ENCODE results near the gene ATG4A.

Gene ATG4A

DNA sequence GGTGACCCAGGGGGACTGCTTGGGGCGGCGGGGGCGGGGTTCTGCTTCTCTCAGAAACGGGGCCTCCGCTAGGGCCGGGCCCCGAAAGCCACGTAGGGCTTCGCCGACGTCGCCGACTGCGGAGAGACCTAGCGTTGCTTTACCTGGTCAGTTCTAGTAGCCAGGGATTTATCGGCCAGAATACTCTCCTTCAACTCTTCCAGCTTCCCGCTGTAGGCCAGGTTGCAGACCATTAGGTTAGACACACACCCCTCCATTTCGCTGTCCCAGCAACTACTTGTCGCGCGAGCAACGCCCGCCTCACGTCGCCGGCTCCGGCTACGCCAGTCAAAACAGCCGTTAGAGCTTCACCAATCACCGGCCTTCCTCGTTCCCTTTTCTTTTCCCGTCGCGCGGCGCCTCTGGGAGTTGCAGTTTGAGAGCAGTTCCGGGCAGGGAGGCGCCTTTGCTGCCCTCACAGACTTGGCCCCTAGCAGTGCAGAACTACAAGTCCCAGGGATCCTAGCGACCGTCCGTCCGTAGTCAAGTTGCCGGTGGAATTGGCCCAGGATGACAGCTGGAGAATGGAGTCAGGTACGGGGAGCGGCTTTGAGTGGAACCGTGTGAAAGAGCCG is at the start of gene ATG4A, which contains the start of gene PSMD10:
ATG4A (plus strand) TSS at position 515 of the 614 bp plus-strand sequence; CDS start at position 564, 49 bp downstream.
PSMD10 (minus strand) TSS at position 279 of the 614 bp plus-strand sequence; CDS start at position 257, 22 bp downstream.
- H3K4me1 ChIP-seq (ENCODE audit: control insufficient read depth in 1 of 2, insufficient read depth in 2 of 2, low read length in 2 of 2): peaks cover 0 to 3% of the 10 kb centered on the region in 2 donors
- H3K9me3 ChIP-seq (ENCODE audit: control insufficient read depth in 1 of 2, low read length in 2 of 2): no peaks in the 10 kb centered on the region
- H3K27me3 ChIP-seq (ENCODE audit: low read depth, low read length): no peaks in the 10 kb centered on the region
- peak within 1 kb of the TSS; percentile 89 for H3K27ac ChIP-seq (ENCODE audit: low read length)
- peaks cover 4 to 7% of the 10 kb centered on the region in 2 donors for H3K36me3 ChIP-seq (ENCODE audit: control insufficient read depth in 1 of 2, insufficient read depth in 2 of 2, low read length in 2 of 2)
- peak within 1 kb of the TSS; percentile 80 to 86 for H3K4me3 ChIP-seq (ENCODE audit: low read depth in 1 of 2, low read length in 2 of 2)

DNA sequence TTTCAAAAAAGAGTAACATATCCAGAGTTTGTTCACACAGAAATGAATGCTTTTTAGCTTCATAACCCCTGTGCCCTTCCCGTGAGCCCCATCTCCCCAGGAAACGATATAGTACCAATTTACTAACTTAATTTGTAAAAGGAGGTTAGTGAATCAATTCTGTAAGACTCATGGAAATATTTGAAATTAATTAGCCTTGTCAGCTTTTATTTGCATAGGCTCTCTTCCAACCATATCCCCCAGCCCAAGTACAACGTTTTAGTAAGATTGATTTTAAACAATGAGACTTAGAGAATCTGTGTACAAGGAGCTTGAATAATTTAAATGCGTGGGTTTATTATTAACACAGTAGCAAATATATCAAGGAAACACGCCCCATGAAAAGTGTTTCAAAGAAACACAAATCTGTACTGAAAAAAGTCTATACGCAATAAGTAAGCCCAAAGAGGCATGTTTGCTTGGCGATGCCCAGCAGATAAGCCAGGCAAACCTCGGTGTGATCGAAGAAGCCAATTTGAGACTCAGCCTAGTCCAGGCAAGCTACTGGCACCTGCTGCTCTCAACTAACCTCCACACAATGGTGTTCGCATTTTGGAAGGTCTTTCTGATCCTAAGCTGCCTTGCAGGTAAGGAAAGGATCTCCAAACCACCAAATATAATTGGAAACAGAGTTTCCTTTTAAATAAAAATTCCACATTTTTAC is 46.9 kb upstream of the ATG4A start, which contains the start of gene VSIG1:
VSIG1 (plus strand) TSS at position 512 of the 703 bp plus-strand sequence; CDS start at position 578, 66 bp downstream.
- H3K9me3 ChIP-seq (ENCODE audit: control insufficient read depth in 1 of 2, low read length in 2 of 2): no peaks in the 10 kb centered on the region
- no peaks in the 10 kb centered on the region for H3K4me1 ChIP-seq (ENCODE audit: control insufficient read depth in 1 of 2, insufficient read depth in 2 of 2, low read length in 2 of 2)
- no peaks in the 10 kb centered on the region for H3K27me3 ChIP-seq (ENCODE audit: low read depth, low read length)
- H3K4me3 ChIP-seq (ENCODE audit: low read depth in 1 of 2, low read length in 2 of 2): no peak within 1 kb of the TSS
- no peak within 1 kb of the TSS for H3K27ac ChIP-seq (ENCODE audit: low read length)
- H3K36me3 ChIP-seq (ENCODE audit: control insufficient read depth in 1 of 2, insufficient read depth in 2 of 2, low read length in 2 of 2): no peaks in the 10 kb centered on the region

GRCh38 chrX:108049649-108050048 is 41.9 kb upstream of the ATG4A start:
- Histone ChIP-seq H3K4me3 (ENCODE audit: low read depth in 1 of 2, low read length in 2 of 2) (no peak overlapping the region), H3K4me1 (ENCODE audit: control insufficient read depth in 1 of 2, insufficient read depth in 2 of 2, low read length in 2 of 2) (no peaks in the 10 kb centered on the region), H3K27me3 (ENCODE audit: low read depth, low read length) (no peaks in the 10 kb centered on the region), H3K27ac (ENCODE audit: low read length) (no peak overlapping the region), H3K36me3 (ENCODE audit: control insufficient read depth in 1 of 2, insufficient read depth in 2 of 2, low read length in 2 of 2) (no peaks in the 10 kb centered on the region), H3K9me3 (ENCODE audit: control insufficient read depth in 1 of 2, low read length in 2 of 2) (no peaks in the 10 kb centered on the region)

GRCh38 chrX:108053218-108053617 is 38.4 kb upstream of the ATG4A start:
- no peaks in the 10 kb centered on the region for H3K27me3 ChIP-seq (ENCODE audit: low read depth, low read length)
- no peaks in the 10 kb centered on the region for H3K4me1 ChIP-seq (ENCODE audit: control insufficient read depth in 1 of 2, insufficient read depth in 2 of 2, low read length in 2 of 2)
- H3K36me3 ChIP-seq (ENCODE audit: control insufficient read depth in 1 of 2, insufficient read depth in 2 of 2, low read length in 2 of 2): no peaks in the 10 kb centered on the region
- H3K9me3 ChIP-seq (ENCODE audit: control insufficient read depth in 1 of 2, low read length in 2 of 2): no peaks in the 10 kb centered on the region
- no peak overlapping the region for H3K4me3 ChIP-seq (ENCODE audit: low read depth in 1 of 2, low read length in 2 of 2)
- H3K27ac ChIP-seq (ENCODE audit: low read length): no peak overlapping the region

DNA sequence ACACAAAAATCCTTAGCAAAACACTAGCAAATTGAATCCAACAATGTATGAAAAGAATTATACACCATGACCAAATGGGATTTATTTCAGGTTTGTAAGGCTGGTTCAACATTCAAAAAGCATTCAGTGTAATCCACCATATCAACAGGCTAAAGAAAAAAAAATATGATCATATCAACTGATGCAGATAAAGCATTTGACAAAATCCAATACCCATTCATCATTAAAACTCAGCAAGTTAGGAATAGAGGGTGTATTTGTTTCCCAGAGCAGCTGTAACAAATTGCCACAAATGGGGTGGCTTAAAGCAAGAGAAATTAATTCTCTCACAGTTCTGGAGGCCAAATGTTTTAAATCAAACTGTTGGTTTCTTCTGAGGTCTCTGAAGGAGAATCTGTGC is 36.0 kb upstream of the ATG4A start:
- H3K27ac ChIP-seq (ENCODE audit: low read length): no peak overlapping the region
- H3K27me3 ChIP-seq (ENCODE audit: low read depth, low read length): no peaks in the 10 kb centered on the region
- no peaks in the 10 kb centered on the region for H3K9me3 ChIP-seq (ENCODE audit: control insufficient read depth in 1 of 2, low read length in 2 of 2)
- no peak overlapping the region for H3K4me3 ChIP-seq (ENCODE audit: low read depth in 1 of 2, low read length in 2 of 2)
- H3K36me3 ChIP-seq (ENCODE audit: control insufficient read depth in 1 of 2, insufficient read depth in 2 of 2, low read length in 2 of 2): no peaks in the 10 kb centered on the region
- H3K4me1 ChIP-seq (ENCODE audit: control insufficient read depth in 1 of 2, insufficient read depth in 2 of 2, low read length in 2 of 2): no peaks in the 10 kb centered on the region

GRCh38 chrX:108059801-108060200 is 31.8 kb upstream of the ATG4A start:
- no peak overlapping the region for H3K4me3 ChIP-seq (ENCODE audit: low read depth in 1 of 2, low read length in 2 of 2)
- H3K4me1 ChIP-seq (ENCODE audit: control insufficient read depth in 1 of 2, insufficient read depth in 2 of 2, low read length in 2 of 2): no peaks in the 10 kb centered on the region
- H3K27ac ChIP-seq (ENCODE audit: low read length): no peak overlapping the region
- no peaks in the 10 kb centered on the region for H3K9me3 ChIP-seq (ENCODE audit: control insufficient read depth in 1 of 2, low read length in 2 of 2)
- H3K36me3 ChIP-seq (ENCODE audit: control insufficient read depth in 1 of 2, insufficient read depth in 2 of 2, low read length in 2 of 2): no peaks in the 10 kb centered on the region
- H3K27me3 ChIP-seq (ENCODE audit: low read depth, low read length): no peaks in the 10 kb centered on the region

DNA sequence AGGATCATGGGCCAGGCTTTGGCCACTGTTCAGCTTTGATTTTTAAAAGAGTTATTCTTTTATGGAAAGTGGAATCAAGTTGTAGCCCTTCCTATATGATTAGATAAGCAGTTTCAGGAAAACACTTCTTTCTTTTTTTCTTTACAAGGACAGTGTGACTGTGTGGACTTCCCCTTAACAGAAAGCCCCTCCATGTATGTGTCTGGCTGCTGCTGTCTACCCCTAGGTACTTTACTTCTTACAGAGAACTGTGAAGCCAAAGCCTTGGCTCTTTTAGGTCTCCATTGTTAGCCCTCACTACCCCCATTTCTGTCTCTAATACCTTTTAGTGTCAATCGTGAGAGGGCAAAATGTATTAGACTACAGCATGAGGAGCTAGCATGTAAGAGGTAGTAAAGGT is 27.6 kb upstream of the ATG4A start:
- H3K9me3 ChIP-seq (ENCODE audit: control insufficient read depth in 1 of 2, low read length in 2 of 2): no peaks in the 10 kb centered on the region
- H3K4me1 ChIP-seq (ENCODE audit: control insufficient read depth in 1 of 2, insufficient read depth in 2 of 2, low read length in 2 of 2): no peaks in the 10 kb centered on the region
- H3K27me3 ChIP-seq (ENCODE audit: low read depth, low read length): no peaks in the 10 kb centered on the region
- H3K27ac ChIP-seq (ENCODE audit: low read length): no peak overlapping the region
- H3K4me3 ChIP-seq (ENCODE audit: low read depth in 1 of 2, low read length in 2 of 2): no peak overlapping the region
- H3K36me3 ChIP-seq (ENCODE audit: control insufficient read depth in 1 of 2, insufficient read depth in 2 of 2, low read length in 2 of 2): no peaks in the 10 kb centered on the region

GRCh38 chrX:108064613-108065012 is 27.0 kb upstream of the ATG4A start:
- Histone ChIP-seq H3K36me3 (ENCODE audit: control insufficient read depth in 1 of 2, insufficient read depth in 2 of 2, low read length in 2 of 2) (no peaks in the 10 kb centered on the region), H3K27me3 (ENCODE audit: low read depth, low read length) (no peaks in the 10 kb centered on the region), H3K27ac (ENCODE audit: low read length) (no peak overlapping the region), H3K4me1 (ENCODE audit: control insufficient read depth in 1 of 2, insufficient read depth in 2 of 2, low read length in 2 of 2) (no peaks in the 10 kb centered on the region), H3K9me3 (ENCODE audit: control insufficient read depth in 1 of 2, low read length in 2 of 2) (no peaks in the 10 kb centered on the region), H3K4me3 (ENCODE audit: low read depth in 1 of 2, low read length in 2 of 2) (no peak overlapping the region)

DNA sequence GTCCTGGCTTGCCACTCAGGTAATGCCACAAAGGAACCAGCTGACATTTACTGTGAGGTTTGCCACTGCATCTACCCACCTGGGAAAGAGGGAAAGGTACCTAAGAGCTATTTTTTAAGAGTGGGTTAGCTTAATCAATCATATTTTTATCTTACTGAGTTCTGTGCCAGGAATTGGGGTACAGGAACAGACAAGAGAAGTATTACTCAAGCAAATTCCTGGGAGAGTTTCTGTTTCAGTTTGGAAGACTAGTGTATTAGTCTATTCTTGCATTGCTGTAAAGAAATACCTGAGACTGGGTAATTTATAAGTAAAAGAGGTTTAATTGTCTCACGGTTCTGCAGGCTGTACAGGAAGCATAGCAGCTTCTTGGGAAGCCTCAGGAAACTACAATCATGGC is 23.5 kb upstream of the ATG4A start:
- Histone ChIP-seq H3K27ac (ENCODE audit: low read length) (no peak overlapping the region), H3K36me3 (ENCODE audit: control insufficient read depth in 1 of 2, insufficient read depth in 2 of 2, low read length in 2 of 2) (no peaks in the 10 kb centered on the region), H3K9me3 (ENCODE audit: control insufficient read depth in 1 of 2, low read length in 2 of 2) (no peaks in the 10 kb centered on the region), H3K4me3 (ENCODE audit: low read depth in 1 of 2, low read length in 2 of 2) (no peak overlapping the region), H3K27me3 (ENCODE audit: low read depth, low read length) (no peaks in the 10 kb centered on the region), H3K4me1 (ENCODE audit: control insufficient read depth in 1 of 2, insufficient read depth in 2 of 2, low read length in 2 of 2) (no peaks in the 10 kb centered on the region)

DNA sequence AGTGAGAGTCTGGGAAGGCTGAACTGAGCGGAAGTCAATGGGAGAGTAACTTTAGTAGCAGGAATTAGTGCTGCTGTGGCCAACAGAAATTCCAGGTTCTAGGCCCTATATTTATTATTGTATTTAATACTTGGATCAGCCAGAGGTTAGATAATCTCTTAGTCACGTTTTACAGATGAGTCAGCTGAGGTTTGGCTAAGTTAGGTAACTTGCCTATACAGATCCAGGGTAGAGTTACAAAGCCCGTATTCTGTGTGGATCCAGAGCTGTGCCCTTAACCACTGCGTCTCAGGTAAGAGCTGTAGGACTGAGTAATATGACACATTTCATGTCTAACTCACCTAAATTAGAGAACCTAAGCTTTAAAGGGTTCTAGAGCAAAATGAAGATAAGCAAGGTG is 20.7 kb upstream of the ATG4A start:
- no peaks in the 10 kb centered on the region for H3K4me1 ChIP-seq (ENCODE audit: control insufficient read depth in 1 of 2, insufficient read depth in 2 of 2, low read length in 2 of 2)
- no peak overlapping the region for H3K4me3 ChIP-seq (ENCODE audit: low read depth in 1 of 2, low read length in 2 of 2)
- no peaks in the 10 kb centered on the region for H3K36me3 ChIP-seq (ENCODE audit: control insufficient read depth in 1 of 2, insufficient read depth in 2 of 2, low read length in 2 of 2)
- H3K27me3 ChIP-seq (ENCODE audit: low read depth, low read length): no peaks in the 10 kb centered on the region
- H3K9me3 ChIP-seq (ENCODE audit: control insufficient read depth in 1 of 2, low read length in 2 of 2): no peaks in the 10 kb centered on the region
- no peak overlapping the region for H3K27ac ChIP-seq (ENCODE audit: low read length)

GRCh38 chrX:108071578-108071977 is 20.0 kb upstream of the ATG4A start:
- Histone ChIP-seq H3K9me3 (ENCODE audit: control insufficient read depth in 1 of 2, low read length in 2 of 2) (no peaks in the 10 kb centered on the region), H3K4me3 (ENCODE audit: low read depth in 1 of 2, low read length in 2 of 2) (no peak overlapping the region), H3K27ac (ENCODE audit: low read length) (no peak overlapping the region), H3K27me3 (ENCODE audit: low read depth, low read length) (no peaks in the 10 kb centered on the region), H3K36me3 (ENCODE audit: control insufficient read depth in 1 of 2, insufficient read depth in 2 of 2, low read length in 2 of 2) (no peaks in the 10 kb centered on the region), H3K4me1 (ENCODE audit: control insufficient read depth in 1 of 2, insufficient read depth in 2 of 2, low read length in 2 of 2) (no peaks in the 10 kb centered on the region)

All from muscle layer of duodenum (tissue), 2 donors.